GM10266 (cell line): ENCODE measurements around the gene CPNE5.
"Not testable (repeated sequence)": the region's sequence is repeated elsewhere in the genome, so short reads cannot be mapped to it uniquely, and the experiment has no call there.

Source experiments
- DNase-seq: peaks from one replicate; pipeline ENCODE4 v3.0.0; 2012; ENCODE audit errors: extremely low spot score
- TF ChIP-seq, protein P1 (sequence below): IDR thresholded peaks from 2 replicates; pipeline ENCODE4 v1.5.1; 2012; ENCODE audit warnings: mild to moderate bottlenecking, low read depth; ENCODE audit not compliant: control insufficient read depth, insufficient read depth; ENCODE audit errors: missing control alignments

Gene CPNE5

DNA sequence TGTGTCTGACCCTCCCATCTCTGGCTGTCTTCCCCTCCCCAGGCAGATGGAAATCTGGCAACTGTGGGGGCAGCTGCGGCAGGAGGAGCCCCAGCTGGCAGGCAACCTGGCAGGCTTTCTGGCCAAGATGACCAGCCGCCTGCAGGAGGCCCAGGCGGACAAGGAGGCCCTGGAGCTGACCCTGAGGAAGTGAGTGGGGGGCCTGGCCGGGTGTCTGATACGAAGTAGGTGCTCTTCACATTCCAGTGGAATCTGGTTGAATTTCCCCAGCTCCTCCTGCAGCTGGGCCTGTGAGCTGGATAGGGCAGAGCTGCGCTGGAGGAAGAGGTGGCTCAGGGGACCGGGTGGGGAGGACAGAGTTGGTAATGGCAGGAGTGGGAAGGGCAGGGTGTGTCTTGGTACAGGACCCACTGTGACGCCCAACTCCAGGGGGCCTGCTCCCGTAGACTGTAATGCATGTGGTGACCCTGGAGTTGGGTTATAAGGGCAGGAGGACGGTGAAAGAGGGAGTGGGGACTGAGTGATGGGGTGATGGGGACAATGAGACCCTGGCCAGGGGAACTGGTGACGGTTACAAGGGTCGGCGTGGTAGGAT lies 121.9 kb downstream of the CPNE5 start:
- TF ChIP-seq, protein P1, sequence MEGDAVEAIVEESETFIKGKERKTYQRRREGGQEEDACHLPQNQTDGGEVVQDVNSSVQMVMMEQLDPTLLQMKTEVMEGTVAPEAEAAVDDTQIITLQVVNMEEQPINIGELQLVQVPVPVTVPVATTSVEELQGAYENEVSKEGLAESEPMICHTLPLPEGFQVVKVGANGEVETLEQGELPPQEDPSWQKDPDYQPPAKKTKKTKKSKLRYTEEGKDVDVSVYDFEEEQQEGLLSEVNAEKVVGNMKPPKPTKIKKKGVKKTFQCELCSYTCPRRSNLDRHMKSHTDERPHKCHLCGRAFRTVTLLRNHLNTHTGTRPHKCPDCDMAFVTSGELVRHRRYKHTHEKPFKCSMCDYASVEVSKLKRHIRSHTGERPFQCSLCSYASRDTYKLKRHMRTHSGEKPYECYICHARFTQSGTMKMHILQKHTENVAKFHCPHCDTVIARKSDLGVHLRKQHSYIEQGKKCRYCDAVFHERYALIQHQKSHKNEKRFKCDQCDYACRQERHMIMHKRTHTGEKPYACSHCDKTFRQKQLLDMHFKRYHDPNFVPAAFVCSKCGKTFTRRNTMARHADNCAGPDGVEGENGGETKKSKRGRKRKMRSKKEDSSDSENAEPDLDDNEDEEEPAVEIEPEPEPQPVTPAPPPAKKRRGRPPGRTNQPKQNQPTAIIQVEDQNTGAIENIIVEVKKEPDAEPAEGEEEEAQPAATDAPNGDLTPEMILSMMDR = no peak
- no peak for DNase-seq

DNA sequence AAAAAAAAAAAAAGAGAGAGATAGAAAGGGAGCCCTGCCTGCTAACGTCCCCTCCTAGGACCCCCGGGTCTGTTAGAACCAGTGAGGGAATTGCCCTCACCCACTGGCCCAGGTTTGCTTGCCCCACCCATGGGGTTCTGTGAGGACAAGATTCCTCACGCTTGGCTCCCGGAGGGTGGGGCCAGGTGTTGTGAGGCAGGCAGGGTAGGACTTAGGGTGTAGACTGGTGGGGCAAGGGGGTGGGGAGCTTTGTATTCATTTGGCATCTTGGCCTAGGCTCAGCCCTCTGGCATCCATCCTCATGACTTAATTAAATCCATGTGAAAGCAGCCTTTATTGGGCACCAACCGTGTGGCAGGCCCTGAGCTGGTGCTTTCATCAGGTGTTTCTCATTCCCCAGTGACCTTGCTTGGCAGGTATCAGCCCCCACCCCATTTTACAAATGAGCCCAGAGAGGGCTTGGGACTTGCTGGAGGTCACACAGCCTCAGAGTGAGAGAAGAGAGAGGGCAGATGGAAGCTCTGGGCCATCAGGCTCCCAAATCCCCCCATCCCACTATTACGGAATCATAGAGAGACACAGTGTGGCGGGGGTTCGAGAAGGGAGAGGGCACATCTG lies 122.7 kb downstream of the CPNE5 start:
- no peak for DNase-seq
- TF ChIP-seq, protein P1 = no peak

GRCh38 chr6:36715469-36715868 lies 123.8 kb downstream of the CPNE5 start:
- no peak for DNase-seq
- TF ChIP-seq, protein P1 = no peak

DNA sequence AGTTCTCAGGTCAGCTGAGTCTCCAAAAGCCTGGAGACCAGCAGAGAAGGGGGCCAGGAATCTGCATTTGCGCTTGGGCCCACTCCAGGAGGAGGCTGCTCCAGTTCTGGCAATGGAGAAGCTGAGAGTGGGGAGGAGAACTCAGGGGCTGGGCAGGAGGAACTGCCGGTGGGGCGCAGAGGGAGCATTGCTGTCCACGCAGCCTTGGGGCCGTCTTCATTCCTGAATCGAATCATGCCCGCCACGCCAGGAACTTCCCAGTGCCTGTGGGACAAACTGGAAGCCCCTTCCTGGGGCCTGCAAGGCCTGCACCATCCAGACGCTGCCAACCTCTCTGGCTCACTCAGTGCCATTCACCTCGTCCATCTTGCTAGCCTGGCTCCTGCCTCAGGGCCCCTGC lies 124.7 kb downstream of the CPNE5 start:
- no peak for DNase-seq
- TF ChIP-seq, protein P1 = no peak

DNA sequence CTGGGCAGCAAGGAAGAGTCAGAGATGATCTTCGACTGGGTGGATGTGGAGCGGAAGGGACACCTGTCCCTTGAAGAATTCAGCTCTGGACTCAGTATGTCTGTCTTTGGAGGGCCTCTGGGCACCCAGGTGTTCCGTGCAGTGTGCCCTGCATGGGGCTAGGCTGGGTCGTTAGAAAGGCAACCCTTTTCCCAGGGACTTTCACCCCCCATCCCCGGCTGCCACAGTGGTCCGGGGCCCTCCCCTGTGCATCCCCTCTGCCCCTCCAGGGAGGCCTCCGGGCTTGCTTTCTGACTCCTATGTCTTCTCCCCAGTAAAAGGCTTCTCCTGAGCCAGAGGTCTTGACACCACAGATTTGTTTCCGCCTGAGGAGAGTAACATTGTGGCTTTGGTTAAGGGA lies 125.4 kb downstream of the CPNE5 start:
- TF ChIP-seq, protein P1 = no peak

DNA sequence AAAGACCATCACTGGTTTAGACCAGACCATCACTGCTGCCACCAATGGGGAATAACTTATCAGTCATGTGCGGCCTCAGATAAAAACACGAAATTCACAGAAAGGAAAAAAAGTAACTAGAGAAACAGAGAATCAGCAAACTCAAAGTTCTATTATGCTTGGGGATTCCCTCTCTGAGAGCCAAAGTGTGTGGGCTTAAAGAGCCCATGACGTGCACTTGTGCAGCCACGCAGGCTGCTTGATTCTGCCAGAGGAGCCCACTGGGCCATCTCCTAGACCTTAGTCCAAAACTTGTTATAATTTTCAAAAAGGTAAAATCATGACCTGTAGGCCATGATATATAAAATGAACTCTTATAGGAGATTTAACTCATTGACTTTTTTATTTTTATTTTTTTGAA lies 126.4 kb downstream of the CPNE5 start:
- TF ChIP-seq, protein P1 = no peak
- DNase-seq = no peak

More for the DNA sequence above, 125.4 kb downstream of the CPNE5 start:
- DNase-seq = no peak

GRCh38 chr6:36706339-36706738 lies 132.9 kb downstream of the CPNE5 start:
- no peak for DNase-seq
- TF ChIP-seq, protein P1 = no peak

- DNase-seq = not testable (repeated sequence)
These were observed 134.2 kb downstream of the CPNE5 start for GRCh38 chr6:36704961-36705577.
